ENCODE results near the gene CFAP46. TPM values are rescaled to one million over a fixed set of nuclear protein-coding genes. Genes with fewer than 3 reads are reported as not detected.
"Not testable (repeated sequence)": the region's sequence is repeated elsewhere in the genome, so short reads cannot be mapped to it uniquely, and the experiment has no call there.

The CFAP46 gene
- total RNA-seq, 1 donor from 2014 or later: 1.9 TPM

DNA sequence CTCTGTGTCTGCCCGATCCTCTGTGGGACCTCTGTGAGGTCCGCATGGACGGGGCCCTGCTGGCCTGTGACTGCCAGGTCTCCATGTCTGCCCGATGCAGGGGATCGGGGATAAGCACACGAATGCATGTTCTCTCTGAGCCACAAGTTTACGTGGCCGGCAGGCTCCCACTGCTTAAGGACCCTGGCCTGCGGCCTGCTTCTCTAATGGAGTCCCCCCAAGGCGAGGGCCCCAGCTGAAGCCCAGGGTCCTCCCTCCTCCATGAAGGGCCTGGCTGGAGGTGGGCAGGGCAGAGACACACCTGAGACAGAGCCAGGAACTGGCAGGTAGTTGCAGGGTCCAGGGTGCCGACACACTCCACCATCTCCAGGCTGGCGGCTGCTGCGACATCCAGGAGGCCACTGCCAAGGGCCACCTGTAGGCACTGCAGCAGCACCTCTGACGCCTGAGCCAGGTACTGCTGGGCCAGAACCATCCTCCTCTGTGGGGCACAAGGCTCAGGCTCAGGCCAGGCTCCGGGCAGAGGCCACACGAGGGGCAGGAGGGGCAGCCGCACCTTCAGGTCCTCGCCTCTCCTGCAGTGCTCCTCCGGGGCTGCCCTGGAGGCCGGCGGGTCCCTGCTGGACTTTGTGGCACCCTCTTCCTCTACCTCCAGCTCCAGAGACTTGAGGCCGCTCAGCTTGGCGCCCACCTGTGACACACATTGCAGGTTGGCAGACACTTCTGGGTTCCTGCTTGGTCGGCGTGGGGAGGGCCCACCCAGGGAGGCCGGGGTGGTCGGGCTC, 95.5 kb downstream of the CFAP46 start:
- no peak for DNase-seq
- no peak for ATAC-seq (ENCODE audit: poor library complexity)
- intact Hi-C loops (cut with DNase I): no loop called here

DNA sequence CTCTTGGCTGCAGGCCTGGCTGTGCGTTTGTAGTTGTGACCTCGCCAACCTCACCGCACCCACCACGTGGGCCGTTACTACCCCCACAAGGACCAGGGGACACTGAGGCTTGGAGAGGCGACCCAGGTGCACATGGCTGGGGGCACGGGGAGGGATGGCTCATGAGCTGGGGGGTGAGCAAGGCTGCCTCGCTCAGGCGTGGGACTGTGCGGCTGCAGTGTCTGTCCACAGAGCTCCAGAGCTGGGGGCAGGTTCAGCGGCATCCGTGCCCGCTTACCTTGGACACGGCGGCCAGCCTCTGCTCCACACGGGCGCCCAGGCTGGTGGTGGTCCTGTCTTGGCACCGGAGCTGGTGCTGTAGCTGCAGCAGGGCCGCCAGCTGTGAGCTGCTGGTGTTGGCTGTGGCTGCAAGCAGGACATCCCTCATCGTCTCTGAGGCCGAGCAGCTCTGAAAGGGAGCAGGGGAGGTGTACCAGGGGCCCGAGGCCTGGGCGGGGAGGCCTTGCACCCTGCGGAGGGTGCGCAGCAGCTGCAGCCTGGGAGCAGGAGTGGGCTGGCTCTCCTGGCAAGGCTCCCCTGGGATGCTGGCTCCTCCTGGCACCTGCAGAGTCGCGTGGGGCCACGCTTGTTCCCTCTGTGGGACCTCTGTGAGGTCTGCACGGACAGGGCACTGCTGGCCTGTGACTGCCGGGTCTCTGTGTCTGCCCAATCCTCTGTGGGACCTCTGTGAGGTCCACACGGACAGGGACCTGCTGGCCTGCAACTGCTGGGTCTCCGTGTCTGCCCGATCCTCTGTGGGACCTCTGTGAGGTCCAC, 96.4 kb downstream of the CFAP46 start:
- DNase-seq (no peak), ATAC-seq (ENCODE audit: poor library complexity) (no peak)
- intact Hi-C loops (cut with DNase I): no loop called here

DNA sequence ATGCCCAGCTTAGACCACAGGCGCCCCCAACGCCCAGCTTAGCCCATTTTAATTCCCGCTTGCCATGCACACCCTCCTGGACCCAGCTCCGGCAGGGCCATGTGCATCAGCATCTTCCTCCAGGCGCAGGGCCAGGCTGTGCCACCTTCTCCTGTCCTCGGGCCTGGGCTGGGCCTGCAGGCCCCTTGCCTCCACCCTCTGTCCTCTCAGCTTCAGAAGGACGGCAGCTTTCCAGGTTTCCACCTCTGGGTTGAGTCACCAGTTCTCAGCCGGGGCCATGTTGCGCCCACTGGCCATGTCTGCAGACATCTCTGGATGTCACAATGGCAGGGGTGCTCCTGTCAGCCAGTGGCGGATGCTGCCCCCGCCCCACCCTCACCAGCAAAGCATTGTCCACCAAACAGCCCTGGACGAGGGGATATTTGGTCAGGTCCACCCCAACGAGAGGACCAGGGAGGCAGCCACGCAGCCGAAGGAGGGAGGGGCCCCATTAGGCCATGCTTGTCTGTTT, 97.3 kb downstream of the CFAP46 start:
- intact Hi-C loops (cut with DNase I): no loop called here
- ATAC-seq (ENCODE audit: poor library complexity): no peak
- DNase-seq: no peak

GRCh38 chr10:132844069-132844809, 98.1 kb downstream of the CFAP46 start:
- intact Hi-C loops (cut with DNase I): no loop called here
- ATAC-seq (ENCODE audit: poor library complexity) (no peak), DNase-seq (no peak)

GRCh38 chr10:132843276-132843675, 99.1 kb downstream of the CFAP46 start:
- ATAC-seq (ENCODE audit: poor library complexity); DNase-seq; intact Hi-C loops (cut with DNase I): not testable (repeated sequence)

- ATAC-seq (ENCODE audit: poor library complexity) (no peak), DNase-seq (no peak)
- intact Hi-C loops (cut with DNase I): no loop called here
Observed at GRCh38 chr10:132842397-132842796, 100.0 kb downstream of the CFAP46 start.

DNA sequence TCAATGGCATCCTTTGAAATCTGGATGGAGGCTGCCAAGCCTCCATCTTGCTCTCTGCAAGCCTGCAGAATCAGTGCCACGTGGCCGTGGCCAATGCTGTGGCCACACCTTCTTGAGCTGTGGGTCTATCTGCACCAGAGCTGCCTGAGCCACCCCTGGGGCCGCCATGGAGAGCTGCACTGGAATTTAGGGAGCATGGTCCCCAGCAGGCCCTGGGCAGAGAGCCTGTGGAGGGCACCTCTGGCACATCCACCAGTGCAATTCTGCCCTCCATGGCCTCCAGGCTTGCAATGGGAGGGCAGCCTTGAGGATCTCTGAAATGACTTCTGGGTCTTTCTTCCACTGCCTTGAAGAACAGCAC, 100.8 kb downstream of the CFAP46 start:
- ATAC-seq (ENCODE audit: poor library complexity) (no peak), DNase-seq (no peak)
- intact Hi-C loops (cut with DNase I): no loop called here

DNA sequence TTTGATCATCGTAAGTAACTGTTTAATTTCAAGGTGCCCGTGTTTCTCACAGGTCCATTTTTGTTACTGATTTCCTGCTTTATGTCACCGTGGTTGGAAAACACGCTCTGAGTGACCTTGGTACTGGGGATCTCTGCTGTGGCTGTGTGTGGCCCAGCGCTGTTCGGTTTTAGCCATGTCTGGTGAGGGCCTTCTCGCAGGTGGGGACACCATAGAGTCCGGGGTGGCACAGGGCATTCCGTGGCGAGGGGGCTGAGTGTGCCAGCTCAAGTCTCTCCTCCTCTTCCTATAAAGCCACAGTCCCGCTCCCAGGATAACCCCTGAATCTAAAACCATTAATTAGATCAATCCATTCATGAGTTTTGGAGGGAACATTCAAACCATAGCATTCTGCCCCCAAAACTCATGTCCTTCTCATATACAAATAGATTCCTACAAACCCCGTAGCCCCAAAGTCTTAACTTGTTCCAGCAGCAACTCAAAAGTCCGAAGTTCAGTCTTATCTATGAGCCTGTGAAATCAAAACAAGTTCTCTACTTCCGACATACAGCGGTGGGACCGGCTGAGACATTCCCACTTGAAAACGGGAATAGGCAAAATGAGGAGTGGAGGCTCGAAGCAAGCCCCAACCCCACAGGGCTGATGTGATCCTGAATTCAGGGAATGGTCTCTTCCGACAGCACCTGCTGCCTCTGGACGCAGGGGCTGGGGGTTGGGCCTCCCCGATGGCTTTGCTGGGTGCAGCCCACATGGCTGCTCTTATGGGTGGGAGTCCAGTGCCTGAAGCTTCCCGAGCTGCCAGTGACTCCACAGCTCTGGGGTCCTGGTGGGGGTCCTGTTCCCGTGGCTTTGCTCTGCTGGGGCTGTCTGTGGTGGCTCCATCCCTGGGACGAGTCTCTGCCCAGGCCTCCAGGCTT, 101.4 kb downstream of the CFAP46 start:
- no peak for ATAC-seq (ENCODE audit: poor library complexity)
- intact Hi-C loops (cut with DNase I): no loop called here
- no peak for DNase-seq

DNA sequence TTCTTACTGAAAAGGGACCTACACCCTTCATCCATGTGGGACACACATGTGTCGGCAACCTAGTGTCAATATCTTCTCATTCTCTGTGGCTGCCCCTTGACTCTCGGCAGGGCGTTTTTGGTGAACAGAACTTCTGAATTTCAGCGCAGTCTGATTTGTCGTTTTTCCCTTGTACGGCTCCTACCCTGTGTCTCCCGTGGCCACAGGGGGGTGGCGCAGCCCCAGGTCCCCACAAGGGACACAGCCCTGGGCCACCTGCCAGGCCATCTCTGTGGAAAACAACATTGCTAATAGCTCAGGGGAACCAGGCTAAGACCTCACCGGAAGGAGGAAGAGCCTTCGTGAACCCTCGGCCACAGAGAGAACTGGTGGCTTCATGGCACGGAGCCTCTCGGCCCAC, 103.3 kb downstream of the CFAP46 start:
- ATAC-seq (ENCODE audit: poor library complexity) (no peak), DNase-seq (no peak)
- intact Hi-C loops (cut with DNase I): loop anchor here (5.0 kb wide), 2 partner anchors 182 to 283 kb away; no protein-coding TSS in a partner anchor

DNA sequence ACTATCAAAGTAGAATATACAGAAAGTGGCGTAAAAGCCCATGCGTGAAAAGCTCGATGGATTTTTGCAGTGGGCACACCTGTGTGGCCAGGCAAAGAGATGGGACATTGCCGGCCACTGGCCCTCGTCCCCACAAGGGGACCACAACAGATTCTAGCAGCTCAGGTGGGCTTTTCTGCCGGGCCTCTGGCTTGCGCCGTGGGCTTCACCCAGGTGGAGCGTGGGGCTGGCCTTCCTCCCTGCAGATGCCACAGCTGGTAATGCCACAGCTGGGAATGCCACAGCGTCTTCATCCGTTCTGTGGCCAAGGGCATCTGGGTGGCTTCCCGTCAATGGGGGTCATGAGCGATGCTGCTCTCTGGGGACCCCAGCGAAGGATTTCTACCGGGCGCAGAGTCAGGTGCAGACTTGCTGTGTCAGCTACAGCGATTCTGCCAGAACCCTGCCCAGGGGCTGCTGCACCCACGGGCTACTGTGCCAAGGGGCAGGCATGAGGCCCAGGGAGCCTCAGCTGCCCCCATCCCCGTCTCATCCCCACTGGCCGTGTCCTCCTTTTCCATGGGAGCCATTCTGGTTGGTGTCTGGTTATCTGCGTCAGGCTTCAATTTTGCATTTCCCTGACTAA, 103.9 kb downstream of the CFAP46 start:
- ATAC-seq (ENCODE audit: poor library complexity): no peak
- intact Hi-C loops (cut with DNase I): loop anchor here (5.0 kb wide), 2 partner anchors 181 to 284 kb away; no protein-coding TSS in a partner anchor
- DNase-seq: no peak

DNA sequence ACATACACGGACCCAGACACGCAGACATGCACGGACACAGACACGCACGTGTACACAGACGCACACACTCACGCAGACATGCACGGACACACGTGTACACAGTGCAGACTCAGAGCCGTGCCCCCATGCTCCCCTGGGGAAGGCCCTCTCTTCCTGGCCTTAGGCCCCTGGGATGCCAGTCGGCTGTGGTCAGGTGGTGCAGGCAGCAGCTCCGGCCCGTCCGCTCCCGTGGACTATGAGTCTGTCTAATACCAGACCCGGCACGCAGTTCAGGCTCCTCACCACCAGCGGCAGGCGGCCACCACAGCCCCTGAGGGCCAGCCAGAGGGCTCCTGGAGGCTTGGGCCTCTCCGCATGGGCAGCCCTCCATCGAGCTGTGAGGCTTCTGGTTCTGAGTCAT, 104.5 kb downstream of the CFAP46 start:
- ATAC-seq (ENCODE audit: poor library complexity) (no peak), DNase-seq (no peak)
- intact Hi-C loops (cut with DNase I): loop anchor here (5.0 kb wide), 2 partner anchors 181 to 284 kb away; no protein-coding TSS in a partner anchor

DNA sequence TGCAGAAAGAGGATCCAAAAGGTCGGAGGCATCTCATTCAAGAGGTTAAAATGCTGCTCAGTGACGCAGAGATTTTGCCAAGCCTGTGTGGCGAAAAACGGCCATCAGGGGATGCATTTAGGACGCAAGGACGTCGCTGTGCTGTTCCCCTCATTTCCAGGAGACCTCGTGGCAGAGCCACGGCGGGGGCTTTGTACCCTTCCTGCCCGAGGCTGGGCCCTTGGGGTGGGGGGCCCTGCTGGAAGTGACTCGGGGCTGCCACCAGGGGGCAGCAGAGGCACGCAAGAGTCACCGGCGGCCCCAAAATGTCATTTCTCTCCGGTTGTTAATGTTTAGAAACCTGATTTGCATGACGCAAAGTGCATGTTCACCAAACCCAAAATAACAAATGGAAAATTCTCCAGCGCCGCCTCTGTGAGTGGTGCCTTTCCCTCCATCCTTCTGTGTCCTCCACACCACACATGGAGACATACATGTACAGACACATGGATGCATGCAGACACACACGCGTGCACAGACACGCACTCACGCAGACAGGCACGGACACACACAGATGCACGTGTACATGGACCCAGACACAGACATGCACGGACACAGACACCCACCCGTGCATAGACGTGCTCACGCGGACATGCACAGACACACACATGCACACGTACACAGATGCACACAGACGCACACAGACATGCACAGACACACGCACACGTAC, 105.4 kb downstream of the CFAP46 start:
- peak; percentile 74 for ATAC-seq (ENCODE audit: poor library complexity)
- DNase-seq: no peak
- intact Hi-C loops (cut with DNase I): loop anchor here (5.0 kb wide), 2 partner anchors 180 to 285 kb away; no protein-coding TSS in a partner anchor

- DNase-seq: peak; percentile 68
- intact Hi-C loops (cut with DNase I): loop anchor here (5.0 kb wide), 2 partner anchors 179 to 286 kb away; no protein-coding TSS in a partner anchor
- ATAC-seq (ENCODE audit: poor library complexity): peak; percentile 79
Observed at GRCh38 chr10:132836248-132836831, 106.0 kb downstream of the CFAP46 start.

DNA sequence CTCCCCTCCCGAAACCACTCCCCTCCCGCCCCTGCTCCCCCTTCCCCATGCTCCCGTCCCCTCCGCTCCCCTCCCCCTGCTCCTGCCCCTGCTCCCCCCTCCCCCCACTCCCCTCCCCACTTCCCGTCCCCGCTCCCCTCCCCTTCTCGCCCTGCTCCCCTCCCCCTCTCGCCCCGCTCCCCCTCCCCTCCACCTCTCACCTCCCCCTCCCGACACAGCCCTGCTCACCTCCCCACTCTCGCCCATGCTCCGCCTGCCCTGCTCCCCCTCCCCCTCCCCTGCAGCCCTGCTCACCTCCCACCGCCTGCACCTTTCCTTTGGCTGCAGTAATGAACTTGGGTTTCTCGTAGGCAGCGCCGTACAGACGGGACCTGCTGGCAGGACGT, 106.5 kb downstream of the CFAP46 start:
- ATAC-seq (ENCODE audit: poor library complexity): no peak
- DNase-seq: no peak
- intact Hi-C loops (cut with DNase I): loop anchor here (5.0 kb wide), 2 partner anchors 179 to 286 kb away; no protein-coding TSS in a partner anchor

GRCh38 chr10:132834891-132835847, 107.2 kb downstream of the CFAP46 start:
- DNase-seq (no peak), ATAC-seq (ENCODE audit: poor library complexity) (no peak)
- intact Hi-C loops (cut with DNase I): loop anchor here (5.0 kb wide), 2 partner anchors 178 to 287 kb away; no protein-coding TSS in a partner anchor

Measured in Right ventricle myocardium superior (tissue), 1 donor.